Mesenchymal stem cell (in vitro differentiated cells and primary cell): ENCODE measurements around the gene HOXD3.

ENCODE experiments used
- DNase-seq: peaks from one replicate; pipeline ENCODE4 v3.0.0-alpha.2; 2013
- H2AFZ ChIP-seq: one replicate; pipeline ENCODE4 v1.6.1; 2013; ENCODE audit warnings: low read depth, mild to moderate bottlenecking, control low read depth, inconsistent platforms, low read length, moderate library complexity
- H2AK5ac ChIP-seq: 2 replicates; pipeline ENCODE4 v1.6.1; 2013; ENCODE audit warnings: low read length, moderate library complexity, mild to moderate bottlenecking, inconsistent platforms; ENCODE audit not compliant: severe bottlenecking
- H2BK120ac ChIP-seq: one replicate; pipeline ENCODE4 v1.6.1; 2013; ENCODE audit warnings: low read depth, mild to moderate bottlenecking, inconsistent platforms, low read length, moderate library complexity
- H2BK12ac ChIP-seq, 2 experiments: one replicate each; pipeline ENCODE4 v1.6.1; 2013; ENCODE audit warnings: inconsistent platforms in 2 of 2, low read length in 2 of 2, mild to moderate bottlenecking in 2 of 2, moderate library complexity in 2 of 2, control low read depth in 1 of 2
- H2BK15ac ChIP-seq: one replicate; pipeline ENCODE4 v1.6.1; 2013; ENCODE audit warnings: mild to moderate bottlenecking, low read depth, inconsistent platforms; ENCODE audit not compliant: poor library complexity, severe bottlenecking
- H2BK5ac ChIP-seq: 2 replicates; pipeline ENCODE4 v1.6.1; 2013; ENCODE audit warnings: low read depth, mild to moderate bottlenecking, low read length, control low read depth, inconsistent platforms; ENCODE audit not compliant: poor library complexity, severe bottlenecking
- H3K14ac ChIP-seq, 2 experiments: one replicate each; pipeline ENCODE4 v1.6.1; 2013; ENCODE audit warnings: inconsistent platforms in 2 of 2, low read length in 2 of 2, control low read depth in 1 of 2, mild to moderate bottlenecking in 1 of 2, moderate library complexity in 1 of 2
- H3K18ac ChIP-seq, 2 experiments: one replicate each; pipeline ENCODE4 v1.6.1; 2013; ENCODE audit warnings: inconsistent platforms in 2 of 2, low read length in 2 of 2, control low read depth in 1 of 2, low read depth in 1 of 2, mild to moderate bottlenecking in 1 of 2
- H3K23ac ChIP-seq, 2 experiments: one replicate each; pipeline ENCODE4 v1.6.1; 2013; ENCODE audit warnings: inconsistent platforms in 2 of 2, low read length in 2 of 2, mild to moderate bottlenecking in 2 of 2, moderate library complexity in 2 of 2, control low read depth in 1 of 2
- H3K27ac ChIP-seq: 2 replicates; pipeline ENCODE4 v1.5.1; 2013; ENCODE audit warnings: mild to moderate bottlenecking, moderate library complexity, low read length, control low read depth, inconsistent platforms; ENCODE audit not compliant: poor library complexity, severe bottlenecking
- H3K27me3 ChIP-seq, 2 experiments: 2 replicates each; pipeline versions ENCODE4 v1.6.1 to v1.7.0; 2013; ENCODE audit warnings: low read length in 2 of 2, mild to moderate bottlenecking in 2 of 2, moderate library complexity in 2 of 2, control low read depth in 1 of 2, inconsistent platforms in 1 of 2; ENCODE audit not compliant: control insufficient read depth in 1 of 2, insufficient read depth in 1 of 2
- H3K36me3 ChIP-seq, 2 experiments: 2 replicates each; pipeline versions ENCODE4 v1.6.1 to v1.7.0; 2013; ENCODE audit warnings: low read length in 2 of 2, control low read depth in 1 of 2, inconsistent platforms in 1 of 2, low read depth in 1 of 2, mild to moderate bottlenecking in 1 of 2; ENCODE audit not compliant: insufficient read depth in 2 of 2, control insufficient read depth in 1 of 2
- H3K4ac ChIP-seq, 2 experiments: one replicate each; pipeline ENCODE4 v1.6.1; 2013; ENCODE audit warnings: inconsistent platforms in 2 of 2, low read length in 2 of 2, mild to moderate bottlenecking in 2 of 2, moderate library complexity in 2 of 2, control low read depth in 1 of 2, low read depth in 1 of 2
- H3K4me1 ChIP-seq: 2 replicates; pipeline ENCODE4 v1.6.1; 2013; ENCODE audit warnings: low read depth, low read length, control low read depth; ENCODE audit not compliant: control insufficient read depth, insufficient read depth
- H3K4me2 ChIP-seq: 2 replicates; pipeline ENCODE4 v1.6.1; 2013; ENCODE audit warnings: low read length, mild to moderate bottlenecking, inconsistent platforms; ENCODE audit not compliant: poor library complexity, severe bottlenecking
- H3K4me3 ChIP-seq, 2 experiments: 2 replicates each; pipeline versions ENCODE4 v1.5.1 to v1.7.0; 2013; ENCODE audit warnings: low read length in 2 of 2, mild to moderate bottlenecking in 2 of 2, control low read depth in 1 of 2, low read depth in 1 of 2; ENCODE audit not compliant: insufficient read depth in 1 of 2
- H3K79me1 ChIP-seq: replicated peaks from 2 replicates; pipeline ENCODE4 v1.6.1; 2013; ENCODE audit warnings: mild to moderate bottlenecking, control low read depth, low read length, inconsistent platforms; ENCODE audit not compliant: poor library complexity, severe bottlenecking
- H3K9ac ChIP-seq: 2 replicates; pipeline ENCODE4 v1.7.0; 2013; ENCODE audit warnings: mild to moderate bottlenecking, low read length, moderate library complexity
- H3K9me3 ChIP-seq: 2 replicates; pipeline ENCODE4 v1.7.0; 2013; ENCODE audit warnings: mild to moderate bottlenecking, low read length; ENCODE audit not compliant: control insufficient read depth
- H4K8ac ChIP-seq: one replicate; pipeline ENCODE4 v1.6.1; 2013; ENCODE audit warnings: inconsistent platforms, mild to moderate bottlenecking, low read length, moderate library complexity
- H4K91ac ChIP-seq: one replicate; pipeline ENCODE4 v1.6.1; 2013; ENCODE audit warnings: mild to moderate bottlenecking, low read length, inconsistent platforms
- WGBS: methylation state at CpG from one replicate; pipeline ENCODE4 v1.1.7; 2013; ENCODE audit warnings: mixed read lengths; 5-methylcytosine and 5-hydroxymethylcytosine counted together

HOXD3 gene

GRCh38 chr2:176138923-176139660, 18.0 kb upstream of the HOXD3 start:
- Histone ChIP-seq H3K9me3 (no peaks in the 10 kb centered on the region), H3K27ac (no peak overlapping the region), H4K8ac (no peak overlapping the region), H3K4me3 (peak overlapping the region in 1 of 2 experiments; percentile 86), H4K91ac (no peak overlapping the region), H2BK12ac (no peak overlapping the region), H3K79me1 (peaks cover 9% of the 10 kb centered on the region), H3K4ac (no peak overlapping the region), H2BK120ac (no peak overlapping the region), H3K4me1 (peaks cover 15% of the 10 kb centered on the region), H3K27me3 (peaks cover 0 to 64% of the 10 kb centered on the region in 2 experiments), H3K23ac (no peak overlapping the region), H2AFZ (no peak overlapping the region), H3K36me3 (no peaks in the 10 kb centered on the region), H2AK5ac (no peak overlapping the region), H3K9ac (peak overlapping the region; percentile 96), H3K18ac (no peak overlapping the region), H2BK5ac (no peak overlapping the region), H3K14ac (no peak overlapping the region), H3K4me2 (peak overlapping the region; percentile 15), H2BK15ac (no peak overlapping the region)
- DNase-seq = no peak
- WGBS = 67% methylated on average over 28 of the region's 28 CpGs

DNA sequence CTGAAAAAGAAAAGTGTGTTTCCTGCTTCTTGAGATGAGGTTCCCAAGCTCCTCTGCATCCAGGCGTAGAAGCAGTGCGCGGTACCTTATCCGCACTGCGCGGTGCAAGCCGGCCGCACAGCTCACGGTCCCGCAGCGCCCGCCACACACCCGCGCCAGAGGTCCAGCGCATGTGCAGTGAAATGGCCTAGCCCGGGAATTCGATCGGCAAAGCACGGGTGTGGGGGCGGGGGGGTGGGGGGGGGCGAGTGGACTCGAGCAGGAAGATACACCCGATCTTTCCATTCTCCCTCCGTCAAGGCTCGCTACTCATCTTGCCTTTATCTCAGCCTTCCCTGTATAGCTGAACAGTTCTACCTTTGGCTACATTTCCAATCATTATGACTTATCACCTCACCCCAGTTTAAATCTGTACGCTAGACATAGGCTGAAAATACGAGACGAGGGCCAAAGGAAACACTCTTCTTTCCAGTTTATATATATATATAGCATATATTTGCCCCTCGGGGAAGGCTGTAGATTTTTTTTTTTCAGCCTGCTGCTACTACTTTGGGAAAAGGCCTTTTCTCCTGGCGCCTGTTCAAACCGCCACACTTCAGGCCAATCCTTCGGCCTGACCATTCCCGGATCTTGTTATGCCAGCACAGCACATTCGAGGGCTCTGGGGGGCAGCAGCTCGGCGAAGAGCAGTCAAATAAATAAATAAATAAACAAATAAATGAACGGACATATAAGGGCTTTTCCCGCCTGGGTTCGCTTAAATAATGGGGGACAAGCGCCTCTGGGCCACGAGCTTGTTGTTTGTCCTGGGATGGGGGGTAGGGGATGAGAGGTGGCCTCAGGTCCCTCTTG, 17.2 kb upstream of the HOXD3 start:
- no peaks in the 10 kb centered on the region for H3K9me3 ChIP-seq

GRCh38 chr2:176140513-176141317, 16.4 kb upstream of the HOXD3 start:
- WGBS = 20% methylated on average over 46 of the region's 48 CpGs

More for the DNA sequence above, 17.2 kb upstream of the HOXD3 start:
- H2BK12ac ChIP-seq = no peak overlapping the region
- peaks cover 15% of the 10 kb centered on the region for H3K4me1 ChIP-seq
- no peak overlapping the region for H3K23ac ChIP-seq
- H4K91ac ChIP-seq = no peak overlapping the region
- H2BK5ac ChIP-seq = no peak overlapping the region
- peak overlapping the region; percentile 20 to 86 for H3K4me3 ChIP-seq
- no peak overlapping the region for H2AFZ ChIP-seq
- no peak overlapping the region for H3K4ac ChIP-seq
- H3K79me1 ChIP-seq = peaks cover 9% of the 10 kb centered on the region
- peak overlapping the region; percentile 96 for H3K9ac ChIP-seq
- 70% methylated on average over 29 of the region's 41 CpGs for WGBS
- DNase-seq = no peak
- H2AK5ac ChIP-seq = no peak overlapping the region
- peaks cover 0 to 61% of the 10 kb centered on the region in 2 experiments for H3K27me3 ChIP-seq
- H3K14ac ChIP-seq = no peak overlapping the region
- H3K36me3 ChIP-seq = no peaks in the 10 kb centered on the region
- H4K8ac ChIP-seq = no peak overlapping the region
- H3K4me2 ChIP-seq = peak overlapping the region; percentile 92
- no peak overlapping the region for H2BK15ac ChIP-seq
- no peak overlapping the region for H3K18ac ChIP-seq
- no peak overlapping the region for H3K27ac ChIP-seq
- no peak overlapping the region for H2BK120ac ChIP-seq

More at GRCh38 chr2:176140513-176141317, 16.4 kb upstream of the HOXD3 start:
- H4K8ac ChIP-seq = no peak overlapping the region
- H3K27me3 ChIP-seq = peaks cover 0 to 59% of the 10 kb centered on the region in 2 experiments
- H2AFZ ChIP-seq = no peak overlapping the region
- H3K27ac ChIP-seq = no peak overlapping the region
- no peaks in the 10 kb centered on the region for H3K9me3 ChIP-seq
- H4K91ac ChIP-seq = no peak overlapping the region
- H2BK15ac ChIP-seq = no peak overlapping the region
- H3K4me3 ChIP-seq = peak overlapping the region; percentile 61 to 82
- H3K9ac ChIP-seq = peak overlapping the region; percentile 96
- H2AK5ac ChIP-seq = no peak overlapping the region
- peaks cover 14% of the 10 kb centered on the region for H3K4me1 ChIP-seq
- H2BK120ac ChIP-seq = no peak overlapping the region
- peaks cover 9% of the 10 kb centered on the region for H3K79me1 ChIP-seq
- no peak overlapping the region for H2BK12ac ChIP-seq
- no peak overlapping the region for H3K4ac ChIP-seq
- H2BK5ac ChIP-seq = no peak overlapping the region
- H3K23ac ChIP-seq = no peak overlapping the region
- no peak overlapping the region for H3K14ac ChIP-seq
- no peak overlapping the region for H3K18ac ChIP-seq
- peak overlapping the region; percentile 92 for H3K4me2 ChIP-seq
- DNase-seq = peak; percentile 52
- H3K36me3 ChIP-seq = no peaks in the 10 kb centered on the region
